Naive B cell (primary cell): Measurements from ENCODE around the gene TGFB1I1. TPM values are rescaled to one million over a fixed set of nuclear protein-coding genes. Genes with fewer than 3 reads are reported as not detected.
A peak's percentile ranks its signal among the peaks of the same experiment; 100 is the strongest.
"Not testable (repeated sequence)": the region's sequence is repeated elsewhere in the genome, so short reads cannot be mapped to it uniquely, and the experiment has no call there.

Source experiments
- ATAC-seq, 2 donors: fragments of 150-1000 bp; cut with Tn5 transposase; 2 replicates each; pipeline ENCODE4 v1.10.0; 2021; ENCODE audit warnings: low read depth in 2 of 2, mild to moderate bottlenecking in 2 of 2, moderate library complexity in 2 of 2
- DNase-seq: peaks from one replicate; pipeline ENCODE4 v3.0.0; 2022
- H3K27ac Mint-ChIP-seq, 6 donors: one replicate each; pipeline ENCODE4 v1.8.0; 2020 to 2022; ENCODE audit warnings: mild to moderate bottlenecking in 6 of 6, mixed read lengths in 6 of 6, moderate library complexity in 5 of 6, inconsistent platforms in 2 of 6
- H3K27me3 Mint-ChIP-seq, 3 donors: one replicate each; pipeline ENCODE4 v1.8.0; 2021 to 2022; ENCODE audit warnings: mixed read lengths in 3 of 3, mild to moderate bottlenecking in 1 of 3
- H3K36me3 Mint-ChIP-seq, 2 donors: one replicate each; pipeline ENCODE4 v1.8.0; 2020 to 2022; ENCODE audit warnings: mixed read lengths in 2 of 2, inconsistent platforms in 1 of 2, mild to moderate bottlenecking in 1 of 2
- H3K4me1 Mint-ChIP-seq, 3 donors: one replicate each; pipeline ENCODE4 v1.8.0; 2020 to 2022; ENCODE audit warnings: mixed read lengths in 3 of 3, inconsistent platforms in 1 of 3, mild to moderate bottlenecking in 1 of 3, moderate library complexity in 1 of 3
- H3K4me3 Mint-ChIP-seq, 8 donors: one replicate each; pipeline ENCODE4 v1.8.0; 2020 to 2022; ENCODE audit warnings: mild to moderate bottlenecking in 8 of 8, mixed read lengths in 8 of 8, moderate library complexity in 8 of 8, inconsistent platforms in 2 of 8
- H3K9me3 Mint-ChIP-seq, 7 donors: one replicate each; pipeline ENCODE4 v1.8.0; 2020 to 2022; ENCODE audit warnings: mixed read lengths in 7 of 7, mild to moderate bottlenecking in 5 of 7, inconsistent platforms in 2 of 7, moderate library complexity in 1 of 7
- polyA plus RNA-seq, 6 donors: library from polyadenylated mRNA; unstranded; fragments of 300-500 nt; fragmentation: Illumina TruSeq; gene quantifications; one replicate each; pipeline ENCODE4 v1.2.3, GENCODE V29; 2021; ENCODE audit warnings: low read depth in 6 of 6

Gene TGFB1I1
- polyA plus RNA-seq, 6 donors from 2014 or later: 0.57 to 1.4 (median 0.94) TPM; not detected in 2

GRCh38 chr16:31504159-31504558, 32.2 kb downstream of the TGFB1I1 start:
- Mint-ChIP-seq H3K36me3 (no peaks in the 10 kb centered on the region), H3K4me3 (peak overlapping the region in 1 of 8 donors; percentile 99), H3K27ac (peak overlapping the region in 4 of 6 donors; percentile 28 to 83 (median 68)), H3K9me3 (no peaks in the 10 kb centered on the region), H3K4me1 (peaks cover 33 to 58% (median 55%) of the 10 kb centered on the region in 3 donors), H3K27me3 (no peaks in the 10 kb centered on the region)
- DNase-seq (no peak), ATAC-seq (no peak)

GRCh38 chr16:31505483-31505882, 33.5 kb downstream of the TGFB1I1 start:
- DNase-seq (no peak), ATAC-seq (no peak)
- Mint-ChIP-seq H3K27ac (peak overlapping the region; percentile 48 to 88 (median 76)), H3K4me3 (peak overlapping the region in 1 of 8 donors; percentile 99), H3K4me1 (peaks cover 39 to 69% (median 65%) of the 10 kb centered on the region in 3 donors), H3K36me3 (no peaks in the 10 kb centered on the region), H3K9me3 (no peaks in the 10 kb centered on the region), H3K27me3 (no peaks in the 10 kb centered on the region)

- DNase-seq (no peak), ATAC-seq (peak; percentile 5 to 12)
- Mint-ChIP-seq H3K27me3 (no peaks in the 10 kb centered on the region), H3K9me3 (peaks cover 0 to 1% (median 0%) of the 10 kb centered on the region in 7 donors), H3K36me3 (no peaks in the 10 kb centered on the region), H3K4me3 (peak overlapping the region; percentile 89 to 99 (median 95)), H3K4me1 (peaks cover 39 to 70% (median 62%) of the 10 kb centered on the region in 3 donors), H3K27ac (peak overlapping the region; percentile 42 to 97 (median 90))
Measured at GRCh38 chr16:31507617-31507928, 35.6 kb downstream of the TGFB1I1 start.

GRCh38 chr16:31507929-31508705, 36.2 kb downstream of the TGFB1I1 start, which contains the start of gene RUSF1:
TSS of gene RUSF1 (minus strand) at chr16:31508391. CDS start at chr16:31508373, 18 bp downstream.
- Mint-ChIP-seq H3K4me3 (peak within 1 kb of the TSS; percentile 89 to 99 (median 95)), H3K9me3 (peaks cover 0 to 3% (median 0%) of the 10 kb centered on the region in 7 donors), H3K27me3 (no peaks in the 10 kb centered on the region), H3K4me1 (peaks cover 39 to 67% (median 66%) of the 10 kb centered on the region in 3 donors), H3K27ac (peak within 1 kb of the TSS; percentile 88 to 97 (median 96)), H3K36me3 (no peaks in the 10 kb centered on the region)
- peak; percentile 85 to 91 for ATAC-seq
- DNase-seq: peak; percentile 79

- Mint-ChIP-seq H3K36me3 (no peaks in the 10 kb centered on the region), H3K4me3 (peak overlapping the region; percentile 89 to 99 (median 95)), H3K27ac (peak overlapping the region; percentile 88 to 97 (median 96)), H3K9me3 (peaks cover 0 to 3% (median 0%) of the 10 kb centered on the region in 7 donors), H3K4me1 (peaks cover 39 to 64% (median 64%) of the 10 kb centered on the region in 3 donors), H3K27me3 (no peaks in the 10 kb centered on the region)
- ATAC-seq: no peak
- DNase-seq: no peak
Measured at GRCh38 chr16:31508706-31509195, 36.8 kb downstream of the TGFB1I1 start.

GRCh38 chr16:31513126-31513525, 41.2 kb downstream of the TGFB1I1 start:
- no peak for ATAC-seq

GRCh38 chr16:31513884-31514283, 41.9 kb downstream of the TGFB1I1 start:
- no peak overlapping the region for H3K4me3 Mint-ChIP-seq
- peak overlapping the region in 1 of 6 donors; percentile 60 for H3K27ac Mint-ChIP-seq
- peaks cover 0 to 24% (median 12%) of the 10 kb centered on the region in 3 donors for H3K27me3 Mint-ChIP-seq
- DNase-seq: no peak
- H3K4me1 Mint-ChIP-seq: peaks cover 18 to 23% (median 19%) of the 10 kb centered on the region in 3 donors
- peaks cover 0 to 6% of the 10 kb centered on the region in 2 donors for H3K36me3 Mint-ChIP-seq
- no peak for ATAC-seq
- peaks cover 0 to 11% (median 8%) of the 10 kb centered on the region in 7 donors for H3K9me3 Mint-ChIP-seq

More at GRCh38 chr16:31513126-31513525, 41.2 kb downstream of the TGFB1I1 start:
- Mint-ChIP-seq H3K4me3 (no peak overlapping the region), H3K9me3 (peaks cover 0 to 11% (median 8%) of the 10 kb centered on the region in 7 donors), H3K27ac (peak overlapping the region in 1 of 6 donors; percentile 74), H3K36me3 (peaks cover 0 to 6% of the 10 kb centered on the region in 2 donors), H3K4me1 (peaks cover 20 to 27% (median 25%) of the 10 kb centered on the region in 3 donors), H3K27me3 (peaks cover 0 to 23% (median 12%) of the 10 kb centered on the region in 3 donors)
- no peak for DNase-seq

GRCh38 chr16:31517800-31518402, 45.9 kb downstream of the TGFB1I1 start:
- DNase-seq (no peak), ATAC-seq (no peak)
- H3K4me3 Mint-ChIP-seq: no peak overlapping the region
- H3K27ac Mint-ChIP-seq: no peak overlapping the region
- peaks cover 0 to 6% (median under 1%) of the 10 kb centered on the region in 3 donors for H3K4me1 Mint-ChIP-seq
- peaks cover 0 to 30% (median 12%) of the 10 kb centered on the region in 3 donors for H3K27me3 Mint-ChIP-seq
- H3K9me3 Mint-ChIP-seq: peaks cover 0 to 11% (median 8%) of the 10 kb centered on the region in 7 donors
- H3K36me3 Mint-ChIP-seq: peaks cover 0 to 6% of the 10 kb centered on the region in 2 donors

- no peak overlapping the region for H3K27ac Mint-ChIP-seq
- H3K4me1 Mint-ChIP-seq: no peaks in the 10 kb centered on the region
- DNase-seq (no peak), ATAC-seq (no peak)
- H3K36me3 Mint-ChIP-seq: peaks cover 0 to 6% of the 10 kb centered on the region in 2 donors
- H3K9me3 Mint-ChIP-seq: peaks cover 0 to 11% (median 8%) of the 10 kb centered on the region in 7 donors
- no peak overlapping the region for H3K4me3 Mint-ChIP-seq
- H3K27me3 Mint-ChIP-seq: peaks cover 2 to 26% (median 12%) of the 10 kb centered on the region in 3 donors
Measured at GRCh38 chr16:31519759-31520431, 47.9 kb downstream of the TGFB1I1 start.

GRCh38 chr16:31521368-31521767, 49.4 kb downstream of the TGFB1I1 start:
- Mint-ChIP-seq H3K36me3 (peaks cover 0 to 6% of the 10 kb centered on the region in 2 donors), H3K4me3 (no peak overlapping the region), H3K9me3 (peaks cover 0 to 11% (median 8%) of the 10 kb centered on the region in 7 donors), H3K4me1 (no peaks in the 10 kb centered on the region), H3K27me3 (peaks cover 7 to 24% (median 9%) of the 10 kb centered on the region in 3 donors), H3K27ac (no peak overlapping the region)
- ATAC-seq: no peak
- DNase-seq: no peak

GRCh38 chr16:31522071-31522470, 50.1 kb downstream of the TGFB1I1 start:
- DNase-seq: no peak
- H3K27ac Mint-ChIP-seq: peak overlapping the region in 1 of 6 donors; percentile 72
- no peak overlapping the region for H3K4me3 Mint-ChIP-seq
- peaks cover 0 to 9% (median 5%) of the 10 kb centered on the region in 7 donors for H3K9me3 Mint-ChIP-seq
- H3K27me3 Mint-ChIP-seq: peaks cover 5 to 17% (median 13%) of the 10 kb centered on the region in 3 donors
- peaks cover 0 to 6% of the 10 kb centered on the region in 2 donors for H3K36me3 Mint-ChIP-seq
- no peak for ATAC-seq
- no peaks in the 10 kb centered on the region for H3K4me1 Mint-ChIP-seq

- H3K27ac Mint-ChIP-seq, H3K4me3 Mint-ChIP-seq, H3K36me3 Mint-ChIP-seq, ATAC-seq, DNase-seq, H3K9me3 Mint-ChIP-seq: not testable (repeated sequence)
- Mint-ChIP-seq H3K27me3 (peaks cover 14 to 26% (median 20%) of the 10 kb centered on the region in 3 donors), H3K4me1 (peaks cover 11 to 14% (median 13%) of the 10 kb centered on the region in 3 donors)
Measured at GRCh38 chr16:31523768-31524167, 51.8 kb downstream of the TGFB1I1 start.

- H3K27me3 Mint-ChIP-seq: peaks cover 18 to 29% (median 26%) of the 10 kb centered on the region in 3 donors
- DNase-seq: no peak
- H3K9me3 Mint-ChIP-seq: no peaks in the 10 kb centered on the region
- no peak overlapping the region for H3K27ac Mint-ChIP-seq
- no peak for ATAC-seq
- no peaks in the 10 kb centered on the region for H3K36me3 Mint-ChIP-seq
- H3K4me1 Mint-ChIP-seq: peaks cover 16 to 23% (median 18%) of the 10 kb centered on the region in 3 donors
- no peak overlapping the region for H3K4me3 Mint-ChIP-seq
Measured at GRCh38 chr16:31525113-31525512, 53.2 kb downstream of the TGFB1I1 start.
